Stimulated activated CD4-positive, alpha-beta T cell treated with anti-CD3 and anti-CD28 coated beads, Interleukin-4, amount 100 ng/mL, for 1 hour (primary cell): ENCODE data around the gene INSR.
A peak's percentile ranks its signal among the peaks of the same experiment; 100 is the strongest.

Experiments
- DNase-seq: peaks from one replicate; pipeline ENCODE4 v3.0.0-alpha.2; 2020

INSR gene

DNA sequence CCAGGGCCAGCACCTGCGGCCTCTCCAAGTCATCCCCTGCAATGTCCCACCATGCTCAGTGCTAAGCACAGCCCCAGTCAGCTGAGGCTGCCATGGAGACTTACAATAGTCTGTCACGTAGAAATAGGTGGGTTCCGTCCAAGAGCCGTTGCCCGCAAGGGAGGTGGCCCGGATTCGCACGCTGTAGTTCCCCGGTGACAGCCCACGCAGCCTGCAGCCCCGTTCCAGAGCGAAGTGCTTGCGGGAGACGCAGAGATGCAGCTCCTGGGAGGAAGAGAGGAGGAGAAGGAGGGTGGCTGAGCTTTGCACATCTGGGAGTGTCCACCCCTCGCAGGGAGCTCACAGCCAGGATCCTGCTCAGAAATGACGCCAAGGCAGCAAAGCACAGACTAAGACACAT, 162.2 kb downstream of the INSR start:
- DNase-seq = no peak

DNA sequence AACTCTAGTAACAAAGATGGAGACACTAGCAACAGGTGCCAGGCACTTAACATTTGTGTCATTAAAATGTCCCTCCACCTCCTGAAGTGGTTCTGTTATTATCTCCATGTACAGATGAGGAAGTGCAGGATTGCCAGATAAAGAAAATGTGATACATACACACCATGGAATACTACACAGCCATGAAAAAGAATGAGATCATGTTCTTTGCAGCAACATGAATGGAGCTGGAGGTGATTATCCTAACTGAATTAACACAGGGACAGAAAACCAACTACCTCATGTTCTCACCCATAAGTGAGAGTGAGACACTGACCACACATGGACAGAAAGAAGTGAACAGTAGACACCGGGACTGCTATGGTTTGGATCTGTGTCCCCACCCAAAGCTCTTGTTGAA, 164.2 kb downstream of the INSR start:
- DNase-seq = no peak

- no peak for DNase-seq
Observed at GRCh38 chr19:7126132-7126531, 168.1 kb downstream of the INSR start.

- DNase-seq = no peak
Observed at GRCh38 chr19:7125221-7125620, 169.0 kb downstream of the INSR start.

DNA sequence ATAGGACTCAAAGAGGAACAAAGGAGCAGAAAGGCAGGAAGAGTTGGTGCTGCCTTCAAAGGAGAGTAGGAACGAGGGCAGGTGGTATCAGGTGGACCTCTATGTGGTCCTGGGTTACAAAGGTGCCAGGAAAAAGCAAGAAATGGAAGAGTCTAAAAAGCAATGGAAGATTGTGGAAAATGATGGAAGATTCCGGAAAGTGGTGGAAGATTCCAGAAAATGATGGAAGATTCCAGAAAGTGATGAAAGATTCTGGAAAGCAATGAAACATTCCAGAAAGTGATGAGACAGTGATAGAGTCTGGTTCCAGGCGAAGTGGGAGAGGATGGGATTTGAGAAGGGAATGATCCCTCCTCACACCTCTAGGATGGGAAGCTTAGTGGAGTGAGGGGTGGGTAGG, 169.4 kb downstream of the INSR start:
- no peak for DNase-seq

DNA sequence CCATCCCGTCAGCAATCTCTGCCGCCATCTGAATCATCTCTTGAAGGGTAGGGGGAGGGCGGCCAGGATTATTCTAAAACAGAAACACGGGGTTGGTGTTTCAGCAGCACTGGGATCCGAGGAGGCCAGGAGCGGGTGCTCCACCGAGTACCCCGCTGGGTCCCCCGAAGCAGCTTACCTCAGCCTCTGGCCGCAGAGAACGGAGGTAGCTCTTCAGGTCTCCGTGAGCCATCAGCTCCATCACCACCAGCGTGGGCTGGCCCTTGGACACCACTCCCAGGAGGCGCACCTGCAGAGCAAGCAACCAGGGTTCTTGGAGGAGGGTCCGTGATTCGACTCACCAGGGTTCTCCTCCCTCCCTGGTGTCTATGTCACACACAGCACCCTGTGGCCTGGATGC, 171.5 kb downstream of the INSR start:
- DNase-seq = no peak

GRCh38 chr19:7120499-7120898, 173.7 kb downstream of the INSR start:
- DNase-seq = no peak

DNA sequence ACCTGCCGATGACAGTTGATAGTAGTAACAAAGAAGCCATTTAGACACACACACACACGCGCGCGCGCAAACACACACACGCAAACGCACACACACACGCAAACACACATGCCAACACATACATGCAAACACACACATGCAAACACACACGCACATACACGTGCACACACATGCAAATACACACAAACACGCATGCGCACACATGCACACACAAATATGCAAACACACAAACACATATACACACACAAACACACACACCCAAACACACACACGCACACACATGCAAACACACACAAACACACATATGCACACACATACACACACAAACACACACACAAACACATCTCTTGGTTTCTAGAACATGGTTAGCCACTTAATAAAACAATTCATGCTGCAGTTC, 174.6 kb downstream of the INSR start:
- no peak for DNase-seq

DNA sequence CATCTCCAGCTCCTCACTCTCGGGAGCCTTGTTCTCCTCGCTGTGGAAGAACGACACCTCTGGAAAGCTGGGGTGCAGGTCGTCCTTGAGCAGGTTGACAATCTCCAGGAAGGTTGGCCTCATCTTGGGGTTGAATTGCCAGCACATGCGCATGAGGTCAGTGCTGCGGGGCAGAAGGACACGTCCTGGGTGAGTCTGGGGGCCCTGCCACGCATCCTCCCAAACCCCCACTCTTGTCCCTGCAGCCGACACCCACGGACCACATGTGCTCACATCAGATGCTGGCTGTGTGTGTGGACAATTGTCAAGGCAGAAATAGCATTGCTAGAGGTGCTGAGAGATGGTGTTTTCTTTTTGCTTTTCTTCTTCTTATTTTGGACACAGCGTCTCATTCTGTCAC, 177.0 kb downstream of the INSR start:
- DNase-seq = no peak

GRCh38 chr19:7115721-7116120, 178.5 kb downstream of the INSR start:
- no peak for DNase-seq

- DNase-seq = no peak
Observed at GRCh38 chr19:7113233-7113632, 181.0 kb downstream of the INSR start.

DNA sequence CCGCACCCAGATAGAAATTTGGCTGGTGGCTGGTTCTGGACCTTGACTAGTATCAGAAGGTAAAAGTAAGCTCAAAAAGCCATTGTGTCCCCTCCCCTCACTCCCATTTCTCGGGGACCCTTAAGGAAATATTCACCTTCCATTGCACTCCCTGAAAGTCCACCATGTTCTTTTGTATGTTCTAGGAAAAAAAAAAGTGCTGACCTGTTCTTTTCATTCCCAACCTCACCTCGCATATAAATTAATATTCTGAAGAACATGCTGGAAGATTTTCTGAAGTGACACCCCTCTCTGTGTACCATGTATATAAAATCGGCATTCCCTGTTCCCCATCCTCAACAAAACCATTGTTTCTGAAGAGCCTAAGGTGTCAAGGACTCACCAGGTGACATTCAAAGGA, 181.5 kb downstream of the INSR start:
- DNase-seq = no peak

DNA sequence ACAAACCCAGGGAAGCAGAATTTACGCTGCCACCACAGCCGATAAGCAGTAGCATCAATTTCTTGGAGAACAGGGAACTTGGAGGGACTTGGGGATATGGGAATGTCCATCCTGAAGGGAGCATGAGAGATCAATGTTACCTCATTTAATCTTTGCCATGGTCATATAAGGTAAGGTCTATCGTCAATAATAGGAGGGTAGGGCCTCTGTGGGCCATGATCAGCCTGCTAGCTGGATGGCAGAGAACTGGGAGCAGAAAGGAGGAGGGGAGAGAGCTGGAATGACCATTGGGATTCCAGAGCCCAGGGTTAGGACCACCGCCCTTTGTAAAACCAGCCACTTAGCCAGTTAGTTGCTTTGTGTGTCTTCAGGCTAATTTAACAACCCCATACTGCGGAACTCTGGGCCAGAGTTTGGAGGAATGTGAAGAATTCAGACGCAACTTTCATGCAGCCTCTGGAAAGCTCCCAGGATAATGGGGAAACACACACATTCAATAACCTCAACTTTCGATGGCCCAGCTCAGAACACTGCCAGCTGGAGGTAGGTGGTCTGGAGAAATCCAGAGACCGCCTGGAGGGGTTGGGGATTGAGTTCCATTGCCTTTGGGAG, 184.4 kb downstream of the INSR start:
- DNase-seq = no peak

GRCh38 chr19:7106711-7107657, 187.2 kb downstream of the INSR start:
- no peak for DNase-seq

GRCh38 chr19:7104747-7105447, 189.3 kb downstream of the INSR start:
- DNase-seq = no peak

GRCh38 chr19:7101498-7102253, 192.5 kb downstream of the INSR start:
- DNase-seq = no peak

- DNase-seq = peak; percentile 75
Observed at GRCh38 chr19:7099597-7099921, 194.7 kb downstream of the INSR start.

DNA sequence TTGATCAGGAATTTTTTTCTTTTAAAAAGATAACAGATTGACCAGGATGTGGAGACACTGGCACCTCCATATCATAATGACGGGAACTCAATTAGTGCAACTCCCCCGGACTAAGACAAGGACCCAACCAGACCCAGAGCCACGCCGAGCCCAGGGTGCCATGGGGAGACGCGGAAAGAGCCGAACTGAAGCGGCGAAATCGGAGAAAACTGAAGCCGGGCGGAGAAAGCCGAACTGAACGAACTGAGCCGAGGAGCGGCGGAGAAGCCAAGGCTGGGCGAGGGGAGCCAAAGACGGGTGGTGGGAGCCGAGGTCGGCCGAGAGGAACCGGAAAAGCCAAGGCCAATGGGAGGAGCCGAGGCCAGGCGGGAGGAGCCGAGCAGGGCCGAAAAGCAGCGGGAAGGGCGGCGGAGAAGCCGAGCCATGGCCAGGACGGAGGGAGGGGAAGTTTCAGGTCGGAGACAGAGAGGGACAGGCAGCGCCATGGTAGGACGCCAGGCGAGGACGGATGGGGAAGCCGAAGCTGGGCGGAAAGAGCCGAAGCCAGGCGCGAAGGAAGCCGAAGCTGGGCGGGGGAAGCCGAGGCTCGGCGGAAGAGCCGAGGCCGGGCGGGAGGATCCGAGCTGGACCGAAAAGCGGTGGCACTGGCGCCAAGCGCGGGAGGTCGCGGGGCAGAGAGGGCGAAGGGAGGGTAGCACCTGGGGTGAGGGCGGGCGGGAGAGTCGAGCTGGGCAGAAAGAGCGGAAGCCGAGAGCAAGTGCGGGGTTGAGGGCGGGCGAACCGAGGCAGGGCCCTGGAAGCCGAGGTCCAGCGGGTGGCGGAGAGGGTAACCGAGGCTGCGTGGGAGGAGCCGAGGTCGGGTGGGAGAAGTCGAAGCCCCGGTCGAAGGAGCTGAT, 195.3 kb downstream of the INSR start:
- peak; percentile 91 for DNase-seq

GRCh38 chr19:7098096-7098495, 196.1 kb downstream of the INSR start:
- no peak for DNase-seq

DNA sequence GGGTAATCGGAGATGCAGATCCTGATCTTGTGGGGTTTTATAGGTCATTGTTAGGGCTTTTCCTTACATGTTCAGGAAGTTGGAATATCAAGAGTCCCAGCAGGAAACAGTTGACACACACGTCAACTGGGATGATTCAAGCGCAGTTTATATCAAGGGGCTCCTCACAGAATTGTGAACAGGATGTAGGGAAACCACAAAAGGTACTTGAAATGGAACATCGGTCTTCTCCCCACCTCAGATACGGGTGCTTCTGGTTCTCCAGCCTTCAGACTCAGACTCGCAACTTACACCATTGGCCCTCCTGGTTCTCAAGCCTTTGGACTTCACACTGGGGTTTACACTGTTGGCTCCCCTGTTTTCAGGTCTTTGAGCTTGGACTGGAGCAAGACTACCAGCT, 205.2 kb downstream of the INSR start:
- no peak for DNase-seq

DNA sequence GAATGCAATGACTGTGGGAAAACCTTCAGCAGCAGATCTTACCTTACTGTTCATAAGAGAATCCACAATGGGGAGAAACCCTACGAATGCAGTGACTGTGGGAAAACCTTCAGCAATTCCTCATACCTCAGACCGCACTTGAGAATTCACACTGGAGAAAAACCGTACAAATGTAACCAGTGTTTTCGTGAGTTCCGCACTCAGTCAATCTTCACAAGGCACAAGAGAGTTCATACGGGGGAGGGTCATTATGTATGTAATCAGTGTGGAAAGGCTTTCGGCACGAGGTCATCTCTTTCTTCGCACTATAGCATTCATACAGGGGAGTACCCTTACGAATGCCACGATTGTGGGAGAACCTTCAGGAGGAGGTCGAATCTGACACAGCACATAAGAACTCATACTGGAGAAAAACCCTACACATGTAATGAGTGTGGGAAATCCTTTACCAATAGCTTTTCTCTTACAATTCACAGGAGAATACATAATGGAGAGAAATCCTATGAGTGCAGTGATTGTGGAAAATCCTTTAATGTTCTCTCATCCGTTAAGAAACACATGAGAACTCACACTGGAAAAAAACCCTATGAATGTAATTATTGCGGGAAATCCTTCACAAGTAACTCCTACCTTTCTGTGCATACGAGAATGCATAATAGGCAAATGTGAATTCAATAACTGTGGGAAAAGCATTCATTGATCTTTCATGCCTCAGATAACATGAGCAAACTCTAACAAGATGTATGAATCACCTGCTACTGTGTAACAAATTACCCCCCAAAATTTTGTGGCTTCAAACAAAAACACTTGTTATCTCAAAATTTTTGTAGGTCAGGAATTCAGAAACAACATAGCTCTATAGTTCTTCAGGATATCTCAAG, 210.9 kb downstream of the INSR start:
- DNase-seq = no peak
